ENCODE results near the gene CLPTM1L. TPM values are rescaled to one million over a fixed set of nuclear protein-coding genes. Genes with fewer than 3 reads are reported as not detected.

Gene CLPTM1L
- total and polyA plus RNA-seq, 4 donors = 66.0 to 95.5 (median 71.8) TPM

- no peaks in the 10 kb centered on the region for H3K4me1 ChIP-seq (ENCODE audit: control insufficient read depth in 1 of 2, insufficient read depth in 2 of 2, low read length in 2 of 2)
- H3K4me3 ChIP-seq (ENCODE audit: low read length in 2 of 2) = no peak overlapping the region
- no peaks in the 10 kb centered on the region for H3K27me3 ChIP-seq (ENCODE audit: control insufficient read depth in 1 of 2, insufficient read depth in 2 of 2, low read length in 1 of 2)
- WGBS, 2 donors = 96 to 98% methylated on average over 15 of the region's 15 CpGs
- peak in 1 of 2 donors; percentile 24 for DNase-seq
- intact Hi-C loops (cut with DNase I) = no loop called here
- H3K9me3 ChIP-seq (ENCODE audit: control insufficient read depth, low read length) = no peaks in the 10 kb centered on the region
- H3K36me3 ChIP-seq (ENCODE audit: control insufficient read depth in 1 of 2, insufficient read depth in 2 of 2, low read length in 1 of 2) = peaks cover 0 to 18% of the 10 kb centered on the region in 2 donors
- H3K27ac ChIP-seq (ENCODE audit: low read depth in 1 of 2, low read length in 2 of 2) = no peak overlapping the region
- ATAC-seq (ENCODE audit: low FRiP score) = no peak
Observed at GRCh38 chr5:1324301-1324700, 20.6 kb downstream of the CLPTM1L start.

GRCh38 chr5:1323803-1324173, 21.1 kb downstream of the CLPTM1L start:
- H3K4me1 ChIP-seq (ENCODE audit: control insufficient read depth in 1 of 2, insufficient read depth in 2 of 2, low read length in 2 of 2) = no peaks in the 10 kb centered on the region
- H3K4me3 ChIP-seq (ENCODE audit: low read length in 2 of 2) = no peak overlapping the region
- WGBS, 2 donors = 94 to 95% methylated on average over 13 of the region's 13 CpGs
- H3K27me3 ChIP-seq (ENCODE audit: control insufficient read depth in 1 of 2, insufficient read depth in 2 of 2, low read length in 1 of 2) = no peaks in the 10 kb centered on the region
- H3K27ac ChIP-seq (ENCODE audit: low read depth in 1 of 2, low read length in 2 of 2) = no peak overlapping the region
- ATAC-seq (ENCODE audit: low FRiP score) = no peak
- peak in 1 of 2 donors; percentile 33 for DNase-seq
- H3K36me3 ChIP-seq (ENCODE audit: control insufficient read depth in 1 of 2, insufficient read depth in 2 of 2, low read length in 1 of 2) = peaks cover 0 to 18% of the 10 kb centered on the region in 2 donors
- intact Hi-C loops (cut with DNase I) = no loop called here
- no peaks in the 10 kb centered on the region for H3K9me3 ChIP-seq (ENCODE audit: control insufficient read depth, low read length)

GRCh38 chr5:1322955-1323802, 21.7 kb downstream of the CLPTM1L start:
- intact Hi-C loops (cut with DNase I) = no loop called here
- Histone ChIP-seq H3K36me3 (ENCODE audit: control insufficient read depth in 1 of 2, insufficient read depth in 2 of 2, low read length in 1 of 2) (peaks cover 0 to 22% of the 10 kb centered on the region in 2 donors), H3K27ac (ENCODE audit: low read depth in 1 of 2, low read length in 2 of 2) (no peak overlapping the region), H3K4me1 (ENCODE audit: control insufficient read depth in 1 of 2, insufficient read depth in 2 of 2, low read length in 2 of 2) (no peaks in the 10 kb centered on the region), H3K27me3 (ENCODE audit: control insufficient read depth in 1 of 2, insufficient read depth in 2 of 2, low read length in 1 of 2) (no peaks in the 10 kb centered on the region), H3K4me3 (ENCODE audit: low read length in 2 of 2) (no peak overlapping the region), H3K9me3 (ENCODE audit: control insufficient read depth, low read length) (no peaks in the 10 kb centered on the region)
- WGBS, 2 donors = 90 to 91% methylated on average over 21 to 24 of the region's 24 CpGs
- ATAC-seq (ENCODE audit: low FRiP score) = no peak
- DNase-seq = peak; percentile 38 to 74

GRCh38 chr5:1322036-1322900, 22.6 kb downstream of the CLPTM1L start:
- 90 to 93% methylated on average over 22 of the region's 22 CpGs for WGBS, 2 donors
- peaks cover 0 to 22% of the 10 kb centered on the region in 2 donors for H3K36me3 ChIP-seq (ENCODE audit: control insufficient read depth in 1 of 2, insufficient read depth in 2 of 2, low read length in 1 of 2)

GRCh38 chr5:1321576-1321975, 23.3 kb downstream of the CLPTM1L start:
- H3K36me3 ChIP-seq (ENCODE audit: control insufficient read depth in 1 of 2, insufficient read depth in 2 of 2, low read length in 1 of 2) = peaks cover 0 to 22% of the 10 kb centered on the region in 2 donors
- 95% methylated on average over 16 of the region's 16 CpGs for WGBS, 2 donors

More at GRCh38 chr5:1322036-1322900, 22.6 kb downstream of the CLPTM1L start:
- H3K27me3 ChIP-seq (ENCODE audit: control insufficient read depth in 1 of 2, insufficient read depth in 2 of 2, low read length in 1 of 2) = no peaks in the 10 kb centered on the region
- H3K27ac ChIP-seq (ENCODE audit: low read depth in 1 of 2, low read length in 2 of 2) = no peak overlapping the region
- no peaks in the 10 kb centered on the region for H3K9me3 ChIP-seq (ENCODE audit: control insufficient read depth, low read length)
- H3K4me1 ChIP-seq (ENCODE audit: control insufficient read depth in 1 of 2, insufficient read depth in 2 of 2, low read length in 2 of 2) = no peaks in the 10 kb centered on the region
- intact Hi-C loops (cut with DNase I) = no loop called here
- peak; percentile 30 to 59 for DNase-seq
- no peak for ATAC-seq (ENCODE audit: low FRiP score)
- no peak overlapping the region for H3K4me3 ChIP-seq (ENCODE audit: low read length in 2 of 2)

GRCh38 chr5:1320436-1321344, 24.2 kb downstream of the CLPTM1L start:
- peaks cover 0 to 22% of the 10 kb centered on the region in 2 donors for H3K36me3 ChIP-seq (ENCODE audit: control insufficient read depth in 1 of 2, insufficient read depth in 2 of 2, low read length in 1 of 2)
- 90% methylated on average over 36 of the region's 36 CpGs for WGBS, 2 donors
- H3K27ac ChIP-seq (ENCODE audit: low read depth in 1 of 2, low read length in 2 of 2) = no peak overlapping the region
- DNase-seq = peak; percentile 26 to 70
- intact Hi-C loops (cut with DNase I) = no loop called here
- H3K9me3 ChIP-seq (ENCODE audit: control insufficient read depth, low read length) = no peaks in the 10 kb centered on the region
- H3K4me3 ChIP-seq (ENCODE audit: low read length in 2 of 2) = no peak overlapping the region
- no peaks in the 10 kb centered on the region for H3K27me3 ChIP-seq (ENCODE audit: control insufficient read depth in 1 of 2, insufficient read depth in 2 of 2, low read length in 1 of 2)
- H3K4me1 ChIP-seq (ENCODE audit: control insufficient read depth in 1 of 2, insufficient read depth in 2 of 2, low read length in 2 of 2) = no peaks in the 10 kb centered on the region
- no peak for ATAC-seq (ENCODE audit: low FRiP score)

More at GRCh38 chr5:1321576-1321975, 23.3 kb downstream of the CLPTM1L start:
- H3K4me1 ChIP-seq (ENCODE audit: control insufficient read depth in 1 of 2, insufficient read depth in 2 of 2, low read length in 2 of 2) = no peaks in the 10 kb centered on the region
- peak; percentile 17 to 49 for DNase-seq
- H3K4me3 ChIP-seq (ENCODE audit: low read length in 2 of 2) = no peak overlapping the region
- intact Hi-C loops (cut with DNase I) = no loop called here
- ATAC-seq (ENCODE audit: low FRiP score) = no peak
- H3K27ac ChIP-seq (ENCODE audit: low read depth in 1 of 2, low read length in 2 of 2) = no peak overlapping the region
- no peaks in the 10 kb centered on the region for H3K9me3 ChIP-seq (ENCODE audit: control insufficient read depth, low read length)
- no peaks in the 10 kb centered on the region for H3K27me3 ChIP-seq (ENCODE audit: control insufficient read depth in 1 of 2, insufficient read depth in 2 of 2, low read length in 1 of 2)

- DNase-seq = peak; percentile 42 to 66
- Histone ChIP-seq H3K27me3 (ENCODE audit: control insufficient read depth in 1 of 2, insufficient read depth in 2 of 2, low read length in 1 of 2) (no peaks in the 10 kb centered on the region), H3K36me3 (ENCODE audit: control insufficient read depth in 1 of 2, insufficient read depth in 2 of 2, low read length in 1 of 2) (peaks cover 0 to 16% of the 10 kb centered on the region in 2 donors), H3K27ac (ENCODE audit: low read depth in 1 of 2, low read length in 2 of 2) (no peak overlapping the region), H3K4me1 (ENCODE audit: control insufficient read depth in 1 of 2, insufficient read depth in 2 of 2, low read length in 2 of 2) (no peaks in the 10 kb centered on the region), H3K9me3 (ENCODE audit: control insufficient read depth, low read length) (no peaks in the 10 kb centered on the region), H3K4me3 (ENCODE audit: low read length in 2 of 2) (no peak overlapping the region)
- no peak for ATAC-seq (ENCODE audit: low FRiP score)
- 91 to 92% methylated on average over 21 of the region's 21 CpGs for WGBS, 2 donors
- intact Hi-C loops (cut with DNase I) = no loop called here
Observed at GRCh38 chr5:1319436-1320256, 25.3 kb downstream of the CLPTM1L start.
